Breast epithelium (tissue), 4 donors: ENCODE measurements around the gene DNAAF9. TPM values are rescaled to one million over a fixed set of nuclear protein-coding genes. Genes with fewer than 3 reads are reported as not detected.
A peak's percentile ranks its signal among the peaks of the same experiment; 100 is the strongest.

ENCODE experiments used
- DNase-seq, 2 donors: peaks; one replicate each; pipeline ENCODE4 v3.0.0-alpha.2; 2019; ENCODE audit warnings: low spot score in 2 of 2
- H3K27ac ChIP-seq, 2 donors: fragments of 200-600 bp; sonication (generic) in 1 of 2; one replicate each; pipeline ENCODE4 v1.5.1; 2016 to 2019; ENCODE audit warnings: mild to moderate bottlenecking in 1 of 2
- H3K27me3 ChIP-seq, 2 donors: fragments of 200-600 bp; sonication (generic) in 1 of 2; one replicate each; pipeline versions ENCODE4 v1.5.1 to v1.6.0; 2017 to 2019; ENCODE audit warnings: control low read depth in 1 of 2, mild to moderate bottlenecking in 1 of 2
- H3K36me3 ChIP-seq: fragments of 200-600 bp; one replicate; pipeline ENCODE4 v1.5.1; 2019
- H3K4me1 ChIP-seq, 2 donors: fragments of 200-600 bp; sonication (generic); one replicate each; pipeline ENCODE4 v1.5.1; 2016 to 2019; ENCODE audit warnings: control low read depth in 1 of 2
- H3K4me3 ChIP-seq, 3 donors: fragments of 200-600 bp; sonication (generic); 1 replicate in 2 of 3; 2 replicates in 1 of 3; pipeline ENCODE4 v1.5.1; 2016 to 2019; ENCODE audit warnings: mild to moderate bottlenecking in 3 of 3, moderate library complexity in 2 of 3
- H3K9me3 ChIP-seq, 2 donors: fragments of 200-600 bp; sonication (generic) in 1 of 2; one replicate each; pipeline ENCODE4 v1.5.1; 2016 to 2019; ENCODE audit warnings: control low read depth in 1 of 2
- POLR2A ChIP-seq: fragments of 450-650 bp; IDR thresholded peaks from one replicate; pipeline ENCODE4 v1.6.1; 2016; ENCODE audit warnings: antibody characterized with exemption, mild to moderate bottlenecking, moderate library complexity
- POLR2AphosphoS5 ChIP-seq, 3 donors: sonication (generic); formaldehyde crosslinking; IDR thresholded peaks; one replicate each; pipeline ENCODE4 v1.6.1; 2017; ENCODE audit warnings: antibody characterized with exemption in 3 of 3
- intact Hi-C: fragments of 100-400 bp; cut with DNase I; formaldehyde crosslinking; loops from one replicate; pipeline ENCODE4 v1.15.1; 2023; ENCODE audit warnings: low total_unique reads
- total RNA-seq, 3 donors: library from RNA; depleted of rRNA; stranded (reverse); fragments of >200 nt; gene quantifications; one replicate each; pipeline ENCODE4 v1.1.0, GENCODE V29; 2016
- TF ChIP-seq, protein P1 (sequence below), 3 donors: fragments of 450-650 bp; IDR thresholded peaks; one replicate each; pipeline ENCODE4 v1.5.1; 2016 to 2017; ENCODE audit warnings: antibody characterized with exemption in 3 of 3, mild to moderate bottlenecking in 3 of 3, moderate library complexity in 3 of 3

The DNAAF9 gene
- total RNA-seq, 3 donors from 2014 or later = 15.7 to 35.8 (median 22.8) TPM

DNA sequence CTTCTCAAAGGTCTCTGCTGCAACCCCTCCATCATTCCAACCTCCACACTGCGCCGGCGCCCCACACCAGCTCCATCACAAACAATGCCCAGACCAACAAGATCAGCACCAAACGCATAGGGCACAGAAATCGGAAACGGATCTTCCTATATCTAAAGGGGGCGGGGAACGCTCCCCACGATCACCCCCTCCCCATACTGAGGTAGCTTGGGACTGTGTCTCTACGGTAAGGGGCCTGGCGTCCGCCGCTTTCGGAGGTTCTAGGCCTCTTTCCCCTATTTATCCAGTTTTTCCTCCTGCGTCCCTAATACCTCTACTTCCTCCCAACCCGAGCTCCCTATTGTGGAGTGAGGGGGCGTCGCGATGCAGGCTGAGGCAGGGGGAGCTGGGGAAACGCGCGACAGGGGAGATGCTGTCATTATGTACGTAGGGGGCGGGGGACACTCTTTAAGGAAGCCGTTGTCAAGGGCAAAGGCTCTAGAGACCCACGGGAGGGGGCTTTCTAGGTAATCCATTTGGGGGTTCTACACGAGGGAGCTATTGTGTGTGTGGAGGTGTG is 909 bp downstream of the DNAAF9 start:
- no peak for DNase-seq

DNA sequence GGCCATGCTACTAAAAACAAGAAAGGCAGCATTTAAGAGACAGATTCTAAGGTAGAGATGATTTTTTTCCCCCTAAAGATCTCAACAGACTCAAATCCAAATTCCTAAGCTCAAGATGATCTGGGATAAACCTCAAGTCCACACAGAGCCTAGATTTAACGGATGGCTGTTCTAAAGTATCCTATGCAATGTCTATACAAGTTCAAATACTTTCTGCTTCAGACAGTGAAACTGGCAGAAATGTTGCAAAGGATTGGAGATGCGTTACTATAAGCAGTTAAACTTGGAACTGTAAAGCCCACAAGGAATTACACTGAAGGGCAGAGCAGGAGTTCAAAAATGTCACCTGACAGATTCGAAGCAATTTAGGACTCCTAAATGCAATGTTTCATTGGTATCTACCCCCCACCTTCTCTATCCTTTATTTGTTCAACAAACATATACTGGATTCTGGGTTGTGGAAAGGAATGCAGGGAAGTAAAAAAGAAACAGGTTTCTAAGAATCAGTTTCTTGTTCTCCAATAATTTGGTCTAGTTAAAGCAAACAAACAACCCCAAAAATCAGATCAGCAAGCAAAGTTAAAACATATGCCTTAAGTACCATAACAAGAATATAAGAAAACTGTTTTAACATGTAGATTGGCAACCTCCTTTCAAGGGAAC is 1.6 kb downstream of the DNAAF9 start:
- peak overlapping the region; percentile 79 to 95 (median 93) for H3K4me3 ChIP-seq
- no peaks in the 10 kb centered on the region for H3K9me3 ChIP-seq
- DNase-seq = no peak
- intact Hi-C loops = no loop called here
- H3K27me3 ChIP-seq = no peaks in the 10 kb centered on the region
- peak overlapping the region; percentile 93 to 96 for H3K27ac ChIP-seq
- TF ChIP-seq POLR2A (no peak), POLR2AphosphoS5 (IDR thresholded peaks at IDR 0.05) (no peak)
- TF ChIP-seq, protein P1, sequence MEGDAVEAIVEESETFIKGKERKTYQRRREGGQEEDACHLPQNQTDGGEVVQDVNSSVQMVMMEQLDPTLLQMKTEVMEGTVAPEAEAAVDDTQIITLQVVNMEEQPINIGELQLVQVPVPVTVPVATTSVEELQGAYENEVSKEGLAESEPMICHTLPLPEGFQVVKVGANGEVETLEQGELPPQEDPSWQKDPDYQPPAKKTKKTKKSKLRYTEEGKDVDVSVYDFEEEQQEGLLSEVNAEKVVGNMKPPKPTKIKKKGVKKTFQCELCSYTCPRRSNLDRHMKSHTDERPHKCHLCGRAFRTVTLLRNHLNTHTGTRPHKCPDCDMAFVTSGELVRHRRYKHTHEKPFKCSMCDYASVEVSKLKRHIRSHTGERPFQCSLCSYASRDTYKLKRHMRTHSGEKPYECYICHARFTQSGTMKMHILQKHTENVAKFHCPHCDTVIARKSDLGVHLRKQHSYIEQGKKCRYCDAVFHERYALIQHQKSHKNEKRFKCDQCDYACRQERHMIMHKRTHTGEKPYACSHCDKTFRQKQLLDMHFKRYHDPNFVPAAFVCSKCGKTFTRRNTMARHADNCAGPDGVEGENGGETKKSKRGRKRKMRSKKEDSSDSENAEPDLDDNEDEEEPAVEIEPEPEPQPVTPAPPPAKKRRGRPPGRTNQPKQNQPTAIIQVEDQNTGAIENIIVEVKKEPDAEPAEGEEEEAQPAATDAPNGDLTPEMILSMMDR (IDR thresholded peaks at IDR 0.05) = no peak
- peaks cover 0 to 8% of the 10 kb centered on the region in 2 donors for H3K4me1 ChIP-seq
- H3K36me3 ChIP-seq = no peaks in the 10 kb centered on the region

More for the DNA sequence above, 909 bp downstream of the DNAAF9 start:
- Histone ChIP-seq H3K4me1 (peaks cover 0 to 8% of the 10 kb centered on the region in 2 donors), H3K9me3 (no peaks in the 10 kb centered on the region), H3K4me3 (peak overlapping the region; percentile 79 to 95 (median 93)), H3K36me3 (no peaks in the 10 kb centered on the region), H3K27me3 (no peaks in the 10 kb centered on the region), H3K27ac (peak overlapping the region; percentile 93 to 96)
- no peak for TF ChIP-seq POLR2AphosphoS5 (IDR thresholded peaks at IDR 0.05)
- TF ChIP-seq POLR2A = no peak
- TF ChIP-seq, protein P1 (IDR thresholded peaks at IDR 0.05) = no peak
- intact Hi-C loops = no loop called here

DNA sequence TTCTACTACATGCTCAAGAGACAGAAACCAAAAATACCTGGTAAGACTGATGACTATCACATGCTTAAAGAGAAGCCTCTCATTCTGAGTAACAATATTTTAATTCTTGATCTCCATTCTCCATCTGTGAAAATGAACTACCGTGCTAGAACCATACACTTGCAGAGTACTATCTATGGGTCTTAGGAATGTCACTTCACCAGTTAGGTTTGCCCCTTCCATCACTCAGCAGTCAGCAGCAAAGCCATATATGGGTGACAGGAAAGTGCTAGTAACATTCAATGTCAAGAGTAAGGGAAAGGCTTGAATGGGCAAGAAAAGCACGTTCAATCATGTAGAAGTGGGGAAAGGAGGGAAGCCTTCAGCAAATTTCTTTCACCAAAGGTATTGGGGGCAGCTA is 2.3 kb downstream of the DNAAF9 start:
- intact Hi-C loops = no loop called here
- no peak for DNase-seq
- TF ChIP-seq POLR2A (no peak), POLR2AphosphoS5 (IDR thresholded peaks at IDR 0.05) (no peak)
- TF ChIP-seq, protein P1 (IDR thresholded peaks at IDR 0.05) = no peak
- Histone ChIP-seq H3K27ac (no peak overlapping the region), H3K4me1 (peaks cover 0 to 8% of the 10 kb centered on the region in 2 donors), H3K9me3 (no peaks in the 10 kb centered on the region), H3K4me3 (no peak overlapping the region), H3K36me3 (no peaks in the 10 kb centered on the region), H3K27me3 (no peaks in the 10 kb centered on the region)

GRCh38 chr20:3404402-3404801 is 3.1 kb downstream of the DNAAF9 start:
- no peak for DNase-seq
- intact Hi-C loops = no loop called here
- Histone ChIP-seq H3K4me1 (peaks cover 0 to 8% of the 10 kb centered on the region in 2 donors), H3K36me3 (no peaks in the 10 kb centered on the region), H3K9me3 (no peaks in the 10 kb centered on the region), H3K4me3 (no peak overlapping the region), H3K27ac (no peak overlapping the region), H3K27me3 (no peaks in the 10 kb centered on the region)
- TF ChIP-seq POLR2AphosphoS5 (IDR thresholded peaks at IDR 0.05) (no peak), POLR2A (no peak)
- TF ChIP-seq, protein P1 (IDR thresholded peaks at IDR 0.05) = no peak

DNA sequence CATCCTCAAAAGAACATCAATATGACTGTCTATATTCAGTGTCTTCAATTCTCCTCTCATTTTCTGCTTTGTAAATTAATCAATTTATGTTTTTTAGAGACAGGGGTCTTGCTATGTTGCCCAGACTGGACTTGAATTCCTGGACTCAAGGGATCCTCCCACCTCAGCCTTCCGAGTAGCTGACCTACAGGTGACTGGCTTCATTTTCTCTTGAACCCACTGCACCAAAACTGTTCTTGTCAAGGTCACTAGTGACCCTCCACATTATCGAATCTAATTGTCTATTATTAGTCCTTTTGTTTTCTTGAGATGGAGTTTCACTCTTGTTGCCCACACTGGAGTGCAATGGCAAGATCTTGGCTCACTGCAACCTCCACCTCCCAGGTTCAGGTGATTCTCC is 3.7 kb downstream of the DNAAF9 start:
- Histone ChIP-seq H3K27me3 (no peaks in the 10 kb centered on the region), H3K36me3 (no peaks in the 10 kb centered on the region), H3K4me1 (peaks cover 0 to 8% of the 10 kb centered on the region in 2 donors), H3K9me3 (no peaks in the 10 kb centered on the region), H3K27ac (no peak overlapping the region), H3K4me3 (no peak overlapping the region)
- intact Hi-C loops = no loop called here
- no peak for TF ChIP-seq POLR2AphosphoS5 (IDR thresholded peaks at IDR 0.05)
- no peak for TF ChIP-seq POLR2A
- TF ChIP-seq, protein P1 (IDR thresholded peaks at IDR 0.05) = no peak
- no peak for DNase-seq
